ENCODE data around the gene ETNPPL.

GRCh38 chr4:108714880-108715279 lies 48.0 kb downstream of the ETNPPL start:
- TF ChIP-seq, protein P1, sequence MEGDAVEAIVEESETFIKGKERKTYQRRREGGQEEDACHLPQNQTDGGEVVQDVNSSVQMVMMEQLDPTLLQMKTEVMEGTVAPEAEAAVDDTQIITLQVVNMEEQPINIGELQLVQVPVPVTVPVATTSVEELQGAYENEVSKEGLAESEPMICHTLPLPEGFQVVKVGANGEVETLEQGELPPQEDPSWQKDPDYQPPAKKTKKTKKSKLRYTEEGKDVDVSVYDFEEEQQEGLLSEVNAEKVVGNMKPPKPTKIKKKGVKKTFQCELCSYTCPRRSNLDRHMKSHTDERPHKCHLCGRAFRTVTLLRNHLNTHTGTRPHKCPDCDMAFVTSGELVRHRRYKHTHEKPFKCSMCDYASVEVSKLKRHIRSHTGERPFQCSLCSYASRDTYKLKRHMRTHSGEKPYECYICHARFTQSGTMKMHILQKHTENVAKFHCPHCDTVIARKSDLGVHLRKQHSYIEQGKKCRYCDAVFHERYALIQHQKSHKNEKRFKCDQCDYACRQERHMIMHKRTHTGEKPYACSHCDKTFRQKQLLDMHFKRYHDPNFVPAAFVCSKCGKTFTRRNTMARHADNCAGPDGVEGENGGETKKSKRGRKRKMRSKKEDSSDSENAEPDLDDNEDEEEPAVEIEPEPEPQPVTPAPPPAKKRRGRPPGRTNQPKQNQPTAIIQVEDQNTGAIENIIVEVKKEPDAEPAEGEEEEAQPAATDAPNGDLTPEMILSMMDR (IDR thresholded peaks at IDR 0.05), result no peak
- TF ChIP-seq ZFX (IDR thresholded peaks at IDR 0.05; ENCODE audit: borderline replicate concordance), result no peak
